ENCODE results near the gene SORT1.
A peak's percentile ranks its signal among the peaks of the same experiment; 100 is the strongest.
"Not testable (repeated sequence)": the region's sequence is repeated elsewhere in the genome, so short reads cannot be mapped to it uniquely, and the experiment has no call there.

SORT1 gene

DNA sequence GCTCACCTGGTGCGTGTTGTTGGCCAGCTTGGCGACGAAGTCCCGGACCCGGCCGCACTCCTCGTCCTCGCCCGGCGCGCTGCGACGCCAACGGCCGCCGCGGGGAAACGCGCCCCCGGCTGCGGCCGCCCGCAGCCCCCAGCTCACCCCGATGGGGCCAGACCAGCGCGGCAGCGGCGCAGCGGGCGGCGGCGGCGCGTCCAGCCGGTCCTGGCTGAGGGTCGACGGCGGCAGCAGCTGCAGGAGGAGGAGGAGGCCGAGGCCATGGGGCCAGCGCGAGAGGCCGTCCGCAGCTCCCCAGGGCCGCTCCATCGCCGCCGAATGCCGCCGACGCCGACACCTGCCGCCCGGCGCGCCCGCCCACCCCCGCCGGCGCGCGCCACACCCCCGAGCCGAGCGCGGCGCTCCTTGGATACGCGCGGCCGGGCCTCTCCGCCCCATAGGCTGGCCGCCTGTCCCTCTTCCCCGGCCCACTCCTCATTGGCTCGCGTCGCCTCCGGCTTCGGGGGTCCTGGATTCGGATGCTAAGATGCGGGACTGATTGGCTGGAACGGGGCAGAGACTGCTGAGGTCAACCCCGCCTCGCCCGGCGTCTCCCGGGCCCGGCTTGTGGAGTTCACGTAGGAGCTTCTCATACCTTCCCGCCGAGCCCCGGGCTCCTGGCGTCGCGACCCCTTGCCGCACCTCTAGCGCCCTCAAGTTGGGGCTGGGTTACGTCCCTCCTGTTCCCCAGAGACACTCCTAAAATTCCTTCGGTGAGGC is at the start of gene SORT1:
SORT1 (minus strand) TSS at position 338 of the 762 bp plus-strand sequence; CDS start at position 312, 26 bp downstream.
- DNase-seq: peak; percentile 66 to 90

GRCh38 chr1:109445949-109446695 is 48.4 kb upstream of the SORT1 start:
- not testable (repeated sequence) for DNase-seq

DNA sequence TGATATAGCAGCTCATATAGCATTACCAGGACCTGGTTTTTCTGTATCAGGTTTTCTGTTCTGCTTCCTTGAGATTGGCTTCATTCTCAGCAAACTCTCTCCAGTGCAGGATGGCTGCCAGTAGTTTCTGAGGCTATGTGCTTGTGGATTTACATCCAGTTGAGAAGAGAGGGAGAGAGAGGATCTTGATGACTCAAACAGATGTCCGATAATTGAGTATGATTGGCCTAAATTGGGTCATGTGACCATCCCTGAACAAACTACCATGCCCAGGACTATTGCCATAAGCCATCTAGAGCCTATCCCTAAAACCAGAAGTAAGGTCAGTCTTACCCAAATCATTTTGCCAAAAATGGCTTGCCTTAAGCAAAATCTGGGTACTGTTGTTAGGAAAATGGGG is 46.6 kb upstream of the SORT1 start:
- no peak for DNase-seq

DNA sequence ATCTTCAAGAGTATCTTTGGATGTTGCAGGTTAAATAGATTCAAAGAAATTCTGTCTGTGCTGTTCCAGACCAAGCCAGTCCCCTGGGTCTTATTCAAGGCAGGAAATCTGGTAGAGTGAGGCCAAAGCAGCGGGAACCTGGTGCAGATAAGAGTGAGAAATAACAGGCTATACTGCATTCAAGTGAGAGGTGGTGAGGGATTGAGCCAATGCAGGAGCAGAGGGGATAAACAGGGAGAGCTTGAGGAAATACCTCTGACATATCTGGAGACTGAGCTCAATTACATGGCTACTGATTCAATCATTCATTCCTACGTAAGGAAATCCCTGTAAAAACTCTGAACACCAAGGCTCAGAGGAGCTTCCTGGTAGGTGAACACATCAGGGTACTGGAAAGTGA is 45.8 kb upstream of the SORT1 start:
- no peak for DNase-seq

GRCh38 chr1:109441069-109441468 is 43.4 kb upstream of the SORT1 start:
- no peak for DNase-seq

- DNase-seq: no peak
Observed at GRCh38 chr1:109438798-109439297, 41.1 kb upstream of the SORT1 start.

DNA sequence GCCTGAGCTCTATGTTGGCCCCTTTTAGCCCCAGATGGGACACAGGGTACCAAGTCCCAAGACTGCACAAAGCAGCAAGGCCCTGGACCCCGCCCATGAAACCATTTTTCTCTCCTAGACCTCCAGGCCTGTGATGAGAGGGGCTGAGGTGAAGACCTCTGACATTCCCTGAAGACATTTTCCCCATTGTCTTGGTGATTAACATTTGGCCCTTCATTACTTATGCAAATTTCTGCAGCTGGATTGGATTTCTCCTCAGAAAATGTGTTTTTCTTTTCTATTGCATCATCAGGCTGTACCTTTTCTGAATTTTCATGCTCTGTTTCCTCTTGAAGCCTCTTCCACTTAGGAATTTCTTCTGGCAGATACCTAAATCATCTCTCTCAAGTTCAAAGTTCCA is 36.8 kb upstream of the SORT1 start:
- no peak for DNase-seq

- DNase-seq: no peak
Observed at GRCh38 chr1:109433322-109433721, 35.6 kb upstream of the SORT1 start.

GRCh38 chr1:109432336-109432735 is 34.6 kb upstream of the SORT1 start:
- DNase-seq: no peak

GRCh38 chr1:109427171-109427467 is 29.4 kb upstream of the SORT1 start:
- DNase-seq: no peak

- DNase-seq: peak; percentile 88 to 93
Observed at GRCh38 chr1:109426281-109427170, 28.8 kb upstream of the SORT1 start, which contains the start of gene PSMA5. Gene PSMA5, minus strand, starts transcription at chr1:109426448. Its CDS starts 118 bp downstream, at chr1:109426330.

DNA sequence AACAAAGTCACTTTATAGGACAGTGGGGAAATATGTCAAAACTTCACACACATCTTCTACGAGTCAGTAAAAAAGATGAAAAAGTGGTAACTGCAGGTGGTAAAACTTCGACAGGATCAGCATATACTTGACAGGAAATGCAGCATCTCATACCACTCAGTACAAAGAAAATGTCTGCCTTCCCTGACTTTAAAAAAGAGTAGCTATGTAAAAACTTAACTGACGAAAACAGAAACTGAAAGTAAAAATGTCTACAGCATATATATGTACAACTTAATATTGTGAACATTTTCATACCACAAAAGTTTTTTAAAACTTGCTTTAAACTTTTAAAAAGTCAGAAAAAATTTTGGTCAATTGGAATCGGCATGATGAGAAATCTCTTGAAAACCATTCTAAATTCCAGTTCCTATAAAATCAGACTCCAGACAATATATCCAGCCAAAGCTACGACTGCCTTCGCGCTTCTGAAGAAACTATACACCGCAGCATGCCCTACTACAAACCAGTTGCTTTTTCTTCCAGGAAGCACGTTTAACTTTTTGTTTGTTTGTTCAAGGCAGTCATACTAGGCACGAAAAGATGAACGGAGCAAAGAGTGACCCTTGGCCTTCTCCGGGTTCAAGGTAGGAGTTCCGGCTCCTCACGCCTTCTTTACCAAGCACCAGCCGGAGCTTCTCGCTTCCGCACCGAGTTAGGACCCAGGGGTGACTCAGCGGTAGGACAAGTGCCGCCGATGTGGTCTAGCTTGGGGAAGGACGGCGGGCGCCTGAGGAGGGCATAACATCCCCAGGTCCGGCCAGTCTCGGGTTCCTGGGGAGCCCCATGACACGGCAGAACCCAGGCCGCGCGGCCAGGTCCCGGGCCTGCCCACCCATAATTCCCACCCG is 27.9 kb upstream of the SORT1 start:
- no peak for DNase-seq

GRCh38 chr1:109423498-109423897 is 25.8 kb upstream of the SORT1 start:
- no peak for DNase-seq

- DNase-seq: no peak
Observed at GRCh38 chr1:109412551-109412950, 14.8 kb upstream of the SORT1 start.

- no peak for DNase-seq
Observed at GRCh38 chr1:109404838-109405237, 7.1 kb upstream of the SORT1 start.

DNA sequence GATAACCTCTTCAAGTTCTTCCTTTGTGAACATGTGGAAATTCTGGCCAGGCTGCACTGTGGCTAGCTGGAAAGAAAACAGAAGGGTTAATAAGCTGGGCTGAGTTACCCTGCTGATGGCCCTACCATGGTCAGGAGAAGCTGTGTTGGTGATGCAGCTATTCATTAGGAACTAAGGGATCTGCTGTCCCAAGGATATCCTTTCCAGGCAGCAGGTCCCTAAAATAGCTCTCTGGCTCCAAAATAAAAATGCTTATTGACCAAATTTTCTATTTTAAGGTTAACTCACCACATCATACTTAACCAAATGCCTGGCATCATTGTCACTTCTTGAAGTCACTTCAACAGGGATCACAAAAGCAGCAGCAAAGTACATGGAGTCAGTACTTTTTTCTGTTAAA is 4.3 kb upstream of the SORT1 start:
- no peak for DNase-seq

GRCh38 chr1:109400035-109400655 is 2.4 kb upstream of the SORT1 start:
- no peak for DNase-seq

DNA sequence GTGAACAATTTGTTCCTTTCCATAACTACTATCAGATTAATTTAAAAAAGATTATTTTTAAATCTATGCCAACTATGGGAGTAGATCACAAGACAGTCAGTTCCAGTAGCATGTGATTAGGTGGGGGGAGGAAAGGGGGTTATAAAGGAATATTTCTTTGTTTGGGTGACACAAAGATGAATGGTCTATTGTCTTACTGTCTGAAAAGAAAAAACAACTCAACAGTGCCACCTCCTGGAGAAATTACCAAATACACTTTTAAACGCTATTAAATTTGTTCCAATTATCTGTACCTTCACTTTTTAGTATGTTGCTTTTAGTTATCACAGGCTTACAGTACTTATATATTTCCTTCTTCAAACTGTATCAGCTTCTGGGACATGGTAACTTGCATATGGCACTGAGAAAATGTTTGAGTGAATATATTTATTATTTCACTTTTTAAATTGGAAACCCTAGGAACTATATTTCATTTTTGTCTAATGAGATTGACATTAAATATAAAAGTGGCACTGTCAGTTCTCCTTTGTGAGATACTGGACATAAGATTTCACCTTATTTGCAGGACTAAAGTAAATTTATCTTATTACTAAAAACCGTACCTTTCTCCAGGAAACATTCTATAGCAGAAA is 1.7 kb upstream of the SORT1 start:
- peak; percentile 9 to 29 for DNase-seq

- peak in 1 of 2 experiments; percentile 30 for DNase-seq
Observed at GRCh38 chr1:109398343-109399225, 866 bp upstream of the SORT1 start.
